Measurements from ENCODE around the gene RELB.

DNA sequence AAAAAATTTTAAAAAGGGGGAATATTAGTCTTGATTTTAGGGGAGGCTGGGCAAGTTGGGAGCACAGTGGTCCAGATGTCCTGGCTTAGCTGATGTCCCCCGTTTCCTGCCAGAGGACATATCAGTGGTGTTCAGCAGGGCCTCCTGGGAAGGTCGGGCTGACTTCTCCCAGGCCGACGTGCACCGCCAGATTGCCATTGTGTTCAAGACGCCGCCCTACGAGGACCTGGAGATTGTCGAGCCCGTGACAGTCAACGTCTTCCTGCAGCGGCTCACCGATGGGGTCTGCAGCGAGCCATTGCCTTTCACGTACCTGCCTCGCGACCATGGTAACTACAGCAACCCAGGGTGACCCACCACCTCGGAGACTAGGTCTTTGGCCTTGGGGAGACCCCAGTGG is 31.2 kb downstream of the RELB start:
- TF ChIP-seq, protein P1, sequence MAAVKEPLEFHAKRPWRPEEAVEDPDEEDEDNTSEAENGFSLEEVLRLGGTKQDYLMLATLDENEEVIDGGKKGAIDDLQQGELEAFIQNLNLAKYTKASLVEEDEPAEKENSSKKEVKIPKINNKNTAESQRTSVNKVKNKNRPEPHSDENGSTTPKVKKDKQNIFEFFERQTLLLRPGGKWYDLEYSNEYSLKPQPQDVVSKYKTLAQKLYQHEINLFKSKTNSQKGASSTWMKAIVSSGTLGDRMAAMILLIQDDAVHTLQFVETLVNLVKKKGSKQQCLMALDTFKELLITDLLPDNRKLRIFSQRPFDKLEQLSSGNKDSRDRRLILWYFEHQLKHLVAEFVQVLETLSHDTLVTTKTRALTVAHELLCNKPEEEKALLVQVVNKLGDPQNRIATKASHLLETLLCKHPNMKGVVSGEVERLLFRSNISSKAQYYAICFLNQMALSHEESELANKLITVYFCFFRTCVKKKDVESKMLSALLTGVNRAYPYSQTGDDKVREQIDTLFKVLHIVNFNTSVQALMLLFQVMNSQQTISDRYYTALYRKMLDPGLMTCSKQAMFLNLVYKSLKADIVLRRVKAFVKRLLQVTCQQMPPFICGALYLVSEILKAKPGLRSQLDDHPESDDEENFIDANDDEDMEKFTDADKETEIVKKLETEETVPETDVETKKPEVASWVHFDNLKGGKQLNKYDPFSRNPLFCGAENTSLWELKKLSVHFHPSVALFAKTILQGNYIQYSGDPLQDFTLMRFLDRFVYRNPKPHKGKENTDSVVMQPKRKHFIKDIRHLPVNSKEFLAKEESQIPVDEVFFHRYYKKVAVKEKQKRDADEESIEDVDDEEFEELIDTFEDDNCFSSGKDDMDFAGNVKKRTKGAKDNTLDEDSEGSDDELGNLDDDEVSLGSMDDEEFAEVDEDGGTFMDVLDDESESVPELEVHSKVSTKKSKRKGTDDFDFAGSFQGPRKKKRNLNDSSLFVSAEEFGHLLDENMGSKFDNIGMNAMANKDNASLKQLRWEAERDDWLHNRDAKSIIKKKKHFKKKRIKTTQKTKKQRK (IDR thresholded peaks at IDR 0.05; ENCODE audit: borderline replicate concordance, low read depth, low read length), result no peak
- TF ChIP-seq, protein P2, sequence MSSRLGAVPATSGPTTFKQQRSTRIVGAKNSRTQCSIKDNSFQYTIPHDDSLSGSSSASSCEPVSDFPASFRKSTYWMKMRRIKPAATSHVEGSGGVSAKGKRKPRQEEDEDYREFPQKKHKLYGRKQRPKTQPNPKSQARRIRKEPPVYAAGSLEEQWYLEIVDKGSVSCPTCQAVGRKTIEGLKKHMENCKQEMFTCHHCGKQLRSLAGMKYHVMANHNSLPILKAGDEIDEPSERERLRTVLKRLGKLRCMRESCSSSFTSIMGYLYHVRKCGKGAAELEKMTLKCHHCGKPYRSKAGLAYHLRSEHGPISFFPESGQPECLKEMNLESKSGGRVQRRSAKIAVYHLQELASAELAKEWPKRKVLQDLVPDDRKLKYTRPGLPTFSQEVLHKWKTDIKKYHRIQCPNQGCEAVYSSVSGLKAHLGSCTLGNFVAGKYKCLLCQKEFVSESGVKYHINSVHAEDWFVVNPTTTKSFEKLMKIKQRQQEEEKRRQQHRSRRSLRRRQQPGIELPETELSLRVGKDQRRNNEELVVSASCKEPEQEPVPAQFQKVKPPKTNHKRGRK (tag; IDR thresholded peaks at IDR 0.05), result no peak
- TF ChIP-seq ZNF140 (CRISPR knock-in tag; IDR thresholded peaks at IDR 0.05) (no peak), SIN3A (IDR thresholded peaks at IDR 0.05; ENCODE audit: borderline replicate concordance in 2 of 2, control insufficient read depth in 1 of 2, low read depth in 2 of 2, low read length in 2 of 2) (no peak), RBM39 (optimal IDR thresholded peaks at IDR 0.05; ENCODE audit: low read depth, low read length) (no peak), BRCA1 (IDR thresholded peaks at IDR 0.05) (no peak), BRCA1 (CRISPR knock-in tag; IDR thresholded peaks at IDR 0.05) (no peak), CCAR2 (IDR thresholded peaks at IDR 0.05; ENCODE audit: low read depth, low read length) (no peak), FOS (IDR thresholded peaks at IDR 0.05; ENCODE audit: extremely low read depth, insufficient read length) (no peak)
- TF ChIP-seq, protein P3, sequence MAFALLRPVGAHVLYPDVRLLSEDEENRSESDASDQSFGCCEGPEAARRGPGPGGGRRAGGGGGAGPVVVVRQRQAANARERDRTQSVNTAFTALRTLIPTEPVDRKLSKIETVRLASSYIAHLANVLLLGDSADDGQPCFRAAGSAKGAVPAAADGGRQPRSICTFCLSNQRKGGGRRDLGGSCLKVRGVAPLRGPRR (CRISPR knock-in tag; IDR thresholded peaks at IDR 0.05), result no peak
- TF ChIP-seq, protein P4, sequence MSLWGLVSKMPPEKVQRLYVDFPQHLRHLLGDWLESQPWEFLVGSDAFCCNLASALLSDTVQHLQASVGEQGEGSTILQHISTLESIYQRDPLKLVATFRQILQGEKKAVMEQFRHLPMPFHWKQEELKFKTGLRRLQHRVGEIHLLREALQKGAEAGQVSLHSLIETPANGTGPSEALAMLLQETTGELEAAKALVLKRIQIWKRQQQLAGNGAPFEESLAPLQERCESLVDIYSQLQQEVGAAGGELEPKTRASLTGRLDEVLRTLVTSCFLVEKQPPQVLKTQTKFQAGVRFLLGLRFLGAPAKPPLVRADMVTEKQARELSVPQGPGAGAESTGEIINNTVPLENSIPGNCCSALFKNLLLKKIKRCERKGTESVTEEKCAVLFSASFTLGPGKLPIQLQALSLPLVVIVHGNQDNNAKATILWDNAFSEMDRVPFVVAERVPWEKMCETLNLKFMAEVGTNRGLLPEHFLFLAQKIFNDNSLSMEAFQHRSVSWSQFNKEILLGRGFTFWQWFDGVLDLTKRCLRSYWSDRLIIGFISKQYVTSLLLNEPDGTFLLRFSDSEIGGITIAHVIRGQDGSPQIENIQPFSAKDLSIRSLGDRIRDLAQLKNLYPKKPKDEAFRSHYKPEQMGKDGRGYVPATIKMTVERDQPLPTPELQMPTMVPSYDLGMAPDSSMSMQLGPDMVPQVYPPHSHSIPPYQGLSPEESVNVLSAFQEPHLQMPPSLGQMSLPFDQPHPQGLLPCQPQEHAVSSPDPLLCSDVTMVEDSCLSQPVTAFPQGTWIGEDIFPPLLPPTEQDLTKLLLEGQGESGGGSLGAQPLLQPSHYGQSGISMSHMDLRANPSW (CRISPR knock-in tag; IDR thresholded peaks at IDR 0.05), result no peak
- TF ChIP-seq, protein P5, sequence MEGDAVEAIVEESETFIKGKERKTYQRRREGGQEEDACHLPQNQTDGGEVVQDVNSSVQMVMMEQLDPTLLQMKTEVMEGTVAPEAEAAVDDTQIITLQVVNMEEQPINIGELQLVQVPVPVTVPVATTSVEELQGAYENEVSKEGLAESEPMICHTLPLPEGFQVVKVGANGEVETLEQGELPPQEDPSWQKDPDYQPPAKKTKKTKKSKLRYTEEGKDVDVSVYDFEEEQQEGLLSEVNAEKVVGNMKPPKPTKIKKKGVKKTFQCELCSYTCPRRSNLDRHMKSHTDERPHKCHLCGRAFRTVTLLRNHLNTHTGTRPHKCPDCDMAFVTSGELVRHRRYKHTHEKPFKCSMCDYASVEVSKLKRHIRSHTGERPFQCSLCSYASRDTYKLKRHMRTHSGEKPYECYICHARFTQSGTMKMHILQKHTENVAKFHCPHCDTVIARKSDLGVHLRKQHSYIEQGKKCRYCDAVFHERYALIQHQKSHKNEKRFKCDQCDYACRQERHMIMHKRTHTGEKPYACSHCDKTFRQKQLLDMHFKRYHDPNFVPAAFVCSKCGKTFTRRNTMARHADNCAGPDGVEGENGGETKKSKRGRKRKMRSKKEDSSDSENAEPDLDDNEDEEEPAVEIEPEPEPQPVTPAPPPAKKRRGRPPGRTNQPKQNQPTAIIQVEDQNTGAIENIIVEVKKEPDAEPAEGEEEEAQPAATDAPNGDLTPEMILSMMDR (IDR thresholded peaks at IDR 0.05 in 2 of 3, conservative IDR thresholded peaks at IDR 0.05 in 1 of 3; ENCODE audit: insufficient read depth in 2 of 3, low read depth in 1 of 3, low read length in 3 of 3), result no peak
- TF ChIP-seq, protein P6, sequence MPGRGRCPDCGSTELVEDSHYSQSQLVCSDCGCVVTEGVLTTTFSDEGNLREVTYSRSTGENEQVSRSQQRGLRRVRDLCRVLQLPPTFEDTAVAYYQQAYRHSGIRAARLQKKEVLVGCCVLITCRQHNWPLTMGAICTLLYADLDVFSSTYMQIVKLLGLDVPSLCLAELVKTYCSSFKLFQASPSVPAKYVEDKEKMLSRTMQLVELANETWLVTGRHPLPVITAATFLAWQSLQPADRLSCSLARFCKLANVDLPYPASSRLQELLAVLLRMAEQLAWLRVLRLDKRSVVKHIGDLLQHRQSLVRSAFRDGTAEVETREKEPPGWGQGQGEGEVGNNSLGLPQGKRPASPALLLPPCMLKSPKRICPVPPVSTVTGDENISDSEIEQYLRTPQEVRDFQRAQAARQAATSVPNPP (IDR thresholded peaks at IDR 0.05; ENCODE audit: borderline replicate concordance, insufficient read depth, insufficient read length), result no peak
- TF ChIP-seq, protein P7, sequence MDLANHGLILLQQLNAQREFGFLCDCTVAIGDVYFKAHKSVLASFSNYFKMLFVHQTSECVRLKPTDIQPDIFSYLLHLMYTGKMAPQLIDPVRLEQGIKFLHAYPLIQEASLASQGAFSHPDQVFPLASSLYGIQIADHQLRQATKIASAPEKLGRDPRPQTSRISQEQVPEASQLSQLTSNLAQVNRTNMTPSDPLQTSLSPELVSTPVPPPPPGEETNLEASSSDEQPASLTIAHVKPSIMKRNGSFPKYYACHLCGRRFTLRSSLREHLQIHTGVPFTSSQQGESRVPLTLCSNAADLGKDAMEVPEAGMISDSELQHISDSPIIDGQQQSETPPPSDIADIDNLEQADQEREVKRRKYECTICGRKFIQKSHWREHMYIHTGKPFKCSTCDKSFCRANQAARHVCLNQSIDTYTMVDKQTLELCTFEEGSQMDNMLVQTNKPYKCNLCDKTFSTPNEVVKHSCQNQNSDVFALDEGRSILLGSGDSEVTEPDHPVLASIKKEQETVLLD (IDR thresholded peaks at IDR 0.05), result no peak
- TF ChIP-seq, protein P8, sequence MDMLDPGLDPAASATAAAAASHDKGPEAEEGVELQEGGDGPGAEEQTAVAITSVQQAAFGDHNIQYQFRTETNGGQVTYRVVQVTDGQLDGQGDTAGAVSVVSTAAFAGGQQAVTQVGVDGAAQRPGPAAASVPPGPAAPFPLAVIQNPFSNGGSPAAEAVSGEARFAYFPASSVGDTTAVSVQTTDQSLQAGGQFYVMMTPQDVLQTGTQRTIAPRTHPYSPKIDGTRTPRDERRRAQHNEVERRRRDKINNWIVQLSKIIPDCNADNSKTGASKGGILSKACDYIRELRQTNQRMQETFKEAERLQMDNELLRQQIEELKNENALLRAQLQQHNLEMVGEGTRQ (CRISPR knock-in tag; IDR thresholded peaks at IDR 0.05), result no peak

Data from K562 (cell line).